Fibroblast of lung (primary cell): ENCODE measurements around the gene ISG20.

Source experiments
- EZH2 ChIP-seq: IDR thresholded peaks from 2 replicates; pipeline ENCODE4 v1.5.1; 2012; ENCODE audit warnings: low read length, control low read depth, mild to moderate bottlenecking; ENCODE audit errors: missing control alignments
- TF ChIP-seq, protein P1 (sequence below), 2 donors: IDR thresholded peaks in 1 of 2; conservative IDR thresholded peaks in 1 of 2; 1 replicate in 1 of 2; 2 replicates in 1 of 2; pipeline ENCODE4 v1.5.1; 2011 to 2012; ENCODE audit warnings: low read length in 2 of 2, control low read depth in 1 of 2, inconsistent platforms in 1 of 2, low read depth in 1 of 2, mild to moderate bottlenecking in 1 of 2

DNA sequence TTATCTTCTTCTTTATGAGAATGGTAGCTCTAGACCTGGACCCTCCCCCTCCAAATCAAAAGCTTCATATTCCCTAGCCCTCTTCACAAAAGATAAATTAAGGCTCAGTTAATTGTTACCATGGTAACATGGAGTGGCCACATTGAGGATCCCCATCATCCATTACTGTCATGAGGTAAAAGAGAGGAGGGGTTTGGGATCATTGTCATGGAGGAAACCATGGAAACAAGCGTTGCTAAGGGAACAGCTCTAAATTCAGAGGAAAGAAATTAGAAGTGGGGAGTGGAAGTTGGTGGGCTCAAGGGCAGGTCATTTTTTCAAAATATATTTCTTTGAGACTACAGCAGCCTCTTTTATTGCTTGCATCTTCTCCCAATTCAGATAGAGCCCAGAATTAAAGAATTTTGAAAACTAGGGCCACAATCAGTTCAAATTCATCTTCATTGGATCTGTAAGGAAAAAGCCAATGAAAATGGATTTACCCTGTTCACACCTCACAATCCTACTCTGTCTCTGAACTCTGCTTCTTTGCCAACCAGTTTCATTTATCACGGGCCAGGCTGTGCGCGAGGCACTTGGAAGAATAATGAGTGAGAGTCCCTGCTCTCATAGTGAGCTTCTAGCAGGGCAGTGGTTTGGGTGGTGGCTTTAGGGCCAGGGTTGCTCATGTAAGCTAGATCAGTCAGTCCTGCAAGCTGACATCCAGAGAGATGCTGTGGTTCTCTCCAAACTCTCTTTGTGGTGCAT lies 29.3 kb upstream of the ISG20 start:
- TF ChIP-seq, protein P1, sequence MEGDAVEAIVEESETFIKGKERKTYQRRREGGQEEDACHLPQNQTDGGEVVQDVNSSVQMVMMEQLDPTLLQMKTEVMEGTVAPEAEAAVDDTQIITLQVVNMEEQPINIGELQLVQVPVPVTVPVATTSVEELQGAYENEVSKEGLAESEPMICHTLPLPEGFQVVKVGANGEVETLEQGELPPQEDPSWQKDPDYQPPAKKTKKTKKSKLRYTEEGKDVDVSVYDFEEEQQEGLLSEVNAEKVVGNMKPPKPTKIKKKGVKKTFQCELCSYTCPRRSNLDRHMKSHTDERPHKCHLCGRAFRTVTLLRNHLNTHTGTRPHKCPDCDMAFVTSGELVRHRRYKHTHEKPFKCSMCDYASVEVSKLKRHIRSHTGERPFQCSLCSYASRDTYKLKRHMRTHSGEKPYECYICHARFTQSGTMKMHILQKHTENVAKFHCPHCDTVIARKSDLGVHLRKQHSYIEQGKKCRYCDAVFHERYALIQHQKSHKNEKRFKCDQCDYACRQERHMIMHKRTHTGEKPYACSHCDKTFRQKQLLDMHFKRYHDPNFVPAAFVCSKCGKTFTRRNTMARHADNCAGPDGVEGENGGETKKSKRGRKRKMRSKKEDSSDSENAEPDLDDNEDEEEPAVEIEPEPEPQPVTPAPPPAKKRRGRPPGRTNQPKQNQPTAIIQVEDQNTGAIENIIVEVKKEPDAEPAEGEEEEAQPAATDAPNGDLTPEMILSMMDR (conservative IDR thresholded peaks at IDR 0.05 in 1 of 2, IDR thresholded peaks at IDR 0.05 in 1 of 2; ENCODE audit: low read depth in 1 of 2, low read length in 2 of 2) = no peak
- no peak for TF ChIP-seq EZH2
